ENCODE data around the gene ZNF532.

- TF ChIP-seq ZC3H10 (CRISPR knock-in tag; IDR thresholded peaks at IDR 0.05) (no peak), ISL1 (CRISPR knock-in tag; IDR thresholded peaks at IDR 0.05) (no peak), CREB5 (CRISPR knock-in tag; IDR thresholded peaks at IDR 0.05; ENCODE audit: low read depth) (no peak)
Measured at GRCh38 chr18:58966005-58966677, 101.5 kb downstream of the ZNF532 start.

Data from SK-N-SH treated with all-trans-retinoic acid at 6 μM for 48 hours (cell line).